ENCODE data around the gene ARHGAP8. TPM values are rescaled to one million over a fixed set of nuclear protein-coding genes. Genes with fewer than 3 reads are reported as not detected.

The ARHGAP8 gene
- total and polyA plus RNA-seq, 2 experiments from 2014 or later: 62.8 to 64.9 TPM

- TF ChIP-seq REST (IDR thresholded peaks at IDR 0.05; ENCODE audit: unreplicated experiment) (no peak), POLR2AphosphoS5 (IDR thresholded peaks at IDR 0.05; ENCODE audit: low read depth) (no peak), ZNF462 (CRISPR knock-in tag; IDR thresholded peaks at IDR 0.05) (no peak), JUNB (IDR thresholded peaks at IDR 0.05; ENCODE audit: unreplicated experiment) (no peak), EZH2phosphoT487 (IDR thresholded peaks at IDR 0.05; ENCODE audit: unreplicated experiment) (no peak), EZH2 (IDR thresholded peaks at IDR 0.05; ENCODE audit: low read depth, unreplicated experiment) (no peak), CREB1 (CRISPR knock-in tag; IDR thresholded peaks at IDR 0.05; ENCODE audit: low read depth) (no peak), ZNF331 (CRISPR knock-in tag; IDR thresholded peaks at IDR 0.05; ENCODE audit: low read depth) (no peak)
- ATAC-seq (no peak), DNase-seq (ENCODE audit: low spot score) (no peak)
- H3K27ac Mint-ChIP-seq: no peak overlapping the region
- H3K4me1 ChIP-seq (ENCODE audit: insufficient read depth): no peaks in the 10 kb centered on the region
- no peaks in the 10 kb centered on the region for H3K9me3 Mint-ChIP-seq
- H4K20me1 ChIP-seq (replicated peaks; ENCODE audit: insufficient read depth): no peaks in the 10 kb centered on the region
- H3K36me3 Mint-ChIP-seq (ENCODE audit: low read depth): no peaks in the 10 kb centered on the region; the same call in 1 of the 3 replicates
- no peak overlapping the region for H3K4me2 ChIP-seq
- no peak overlapping the region for H3K27ac ChIP-seq (ENCODE audit: low read depth)
- H3K79me2 ChIP-seq (replicated peaks; ENCODE audit: insufficient read depth): no peaks in the 10 kb centered on the region
- H3F3A ChIP-seq (replicated peaks; ENCODE audit: low read depth): peaks cover 4% of the 10 kb centered on the region
- peaks cover 4% of the 10 kb centered on the region; the same call in 1 of the 3 replicates for H3K4me1 Mint-ChIP-seq
- H3K36me3 ChIP-seq (ENCODE audit: insufficient read depth): no peaks in the 10 kb centered on the region
- H3K4me3 ChIP-seq: no peak overlapping the region
- no peaks in the 10 kb centered on the region for H3K9me2 ChIP-seq (ENCODE audit: insufficient read depth)
- peaks cover 5% of the 10 kb centered on the region for H3K27me3 Mint-ChIP-seq (ENCODE audit: insufficient read depth, low read depth, poor library complexity)
- H3K27me3 ChIP-seq (ENCODE audit: insufficient read depth): no peaks in the 10 kb centered on the region
- H3K4me3 Mint-ChIP-seq: no peak overlapping the region
- no peak overlapping the region for H2AFZ ChIP-seq
Measured at GRCh38 chr22:44730022-44730393, 22.4 kb upstream of the ARHGAP8 start.
